Osteocyte (in vitro differentiated cells): Measurements from ENCODE around the gene INPP1. TPM values are rescaled to one million over a fixed set of nuclear protein-coding genes. Genes with fewer than 3 reads are reported as not detected.
"Not testable (repeated sequence)": the region's sequence is repeated elsewhere in the genome, so short reads cannot be mapped to it uniquely, and the experiment has no call there.

Experiments
- DNase-seq: peaks from one replicate; pipeline ENCODE4 v3.0.0; 2021; ENCODE audit warnings: mixed read lengths; ENCODE audit not compliant: unreplicated experiment; ENCODE audit errors: extremely low spot score
- H3K27ac Mint-ChIP-seq: one replicate; pipeline ENCODE4 v1.8.0; 2021; ENCODE audit warnings: mild to moderate bottlenecking, mixed read lengths; ENCODE audit not compliant: unreplicated experiment
- H3K27me3 Mint-ChIP-seq: one replicate; pipeline ENCODE4 v1.8.0; 2021; ENCODE audit warnings: mixed read lengths; ENCODE audit not compliant: unreplicated experiment
- H3K36me3 Mint-ChIP-seq: one replicate; pipeline ENCODE4 v1.8.0; 2021; ENCODE audit warnings: mixed read lengths; ENCODE audit not compliant: unreplicated experiment
- H3K4me1 Mint-ChIP-seq: one replicate; pipeline ENCODE4 v1.8.0; 2021; ENCODE audit warnings: mixed read lengths; ENCODE audit not compliant: unreplicated experiment
- H3K4me3 Mint-ChIP-seq: one replicate; pipeline ENCODE4 v1.8.0; 2021; ENCODE audit warnings: mild to moderate bottlenecking, moderate library complexity, mixed read lengths; ENCODE audit not compliant: unreplicated experiment
- H3K9me3 Mint-ChIP-seq: one replicate; pipeline ENCODE4 v1.8.0; 2021; ENCODE audit warnings: mixed read lengths; ENCODE audit not compliant: unreplicated experiment
- CTCF ChIP-seq: fragments of 200-600 bp; sonication (generic); IDR thresholded peaks from 2 replicates; pipeline ENCODE4 v1.5.0; 2021; ENCODE audit warnings: antibody characterized with exemption, mild to moderate bottlenecking, moderate library complexity
- long read RNA-seq: library from polyadenylated mRNA; unstranded; transcript quantifications from one replicate; pipeline ENCODE4 v2.0.0, GENCODE V29; 2021
- total RNA-seq: library from RNA; stranded (reverse); gene quantifications from 2 replicates; pipeline ENCODE4 v1.2.1, GENCODE V29; 2021

INPP1 gene
- total RNA-seq, result 17.3 and 18.2 TPM in 2 replicates
- long read RNA-seq, transcript INPP1-201 (6 exons, 1,919 nt), result major isoform, 32 of 57 reads
- long read RNA-seq, transcript INPP1-202 (7 exons, 2,162 nt), result minor isoform, 6 of 57 reads
- long read RNA-seq, partial matches to known transcripts, result 7 of 57 reads
- long read RNA-seq, other reads (novel, unspliced or antisense), result 12 of 57 reads

- Mint-ChIP-seq H3K27me3 (no peaks in the 10 kb centered on the region), H3K4me3 (peak within 1 kb of the TSS; percentile 82), H3K9me3 (no peaks in the 10 kb centered on the region), H3K27ac (peak within 1 kb of the TSS; percentile 85), H3K36me3 (no peaks in the 10 kb centered on the region), H3K4me1 (peaks cover 24% of the 10 kb centered on the region)
- TF ChIP-seq CTCF, result no peak
- peak; percentile 87 for DNase-seq
Measured at GRCh38 chr2:190343536-190344275, at the start of gene INPP1. Gene INPP1 (plus strand): TSS chr2:190343589. CDS start chr2:190360103, 16,514 bp downstream.

- H3K9me3 Mint-ChIP-seq, result not testable (repeated sequence)
Measured at GRCh38 chr2:190297880-190298279, 45.5 kb upstream of the INPP1 start.

GRCh38 chr2:190301032-190301431 is 42.4 kb upstream of the INPP1 start:
- Mint-ChIP-seq H3K36me3 (peaks cover 35% of the 10 kb centered on the region), H3K4me3 (no peak overlapping the region)

More at GRCh38 chr2:190297880-190298279, 45.5 kb upstream of the INPP1 start:
- not testable (repeated sequence) for H3K27me3 Mint-ChIP-seq, H3K4me1 Mint-ChIP-seq, H3K4me3 Mint-ChIP-seq, DNase-seq, H3K27ac Mint-ChIP-seq
- H3K36me3 Mint-ChIP-seq, result peaks cover 42% of the 10 kb centered on the region

GRCh38 chr2:190302052-190302451 is 41.3 kb upstream of the INPP1 start:
- Mint-ChIP-seq H3K27me3 (no peaks in the 10 kb centered on the region), H3K4me1 (no peaks in the 10 kb centered on the region), H3K27ac (no peak overlapping the region), H3K9me3 (peaks cover 8% of the 10 kb centered on the region), H3K4me3 (no peak overlapping the region), H3K36me3 (peaks cover 37% of the 10 kb centered on the region)
- TF ChIP-seq CTCF, result no peak
- no peak for DNase-seq

More at GRCh38 chr2:190301032-190301431, 42.4 kb upstream of the INPP1 start:
- TF ChIP-seq CTCF, result no peak
- DNase-seq, result no peak
- H3K9me3 Mint-ChIP-seq, result peaks cover 8% of the 10 kb centered on the region
- H3K27me3 Mint-ChIP-seq, result no peaks in the 10 kb centered on the region
- no peak overlapping the region for H3K27ac Mint-ChIP-seq
- no peaks in the 10 kb centered on the region for H3K4me1 Mint-ChIP-seq

- no peak for DNase-seq
- Mint-ChIP-seq H3K27me3 (no peaks in the 10 kb centered on the region), H3K27ac (no peak overlapping the region), H3K4me3 (no peak overlapping the region), H3K4me1 (no peaks in the 10 kb centered on the region), H3K9me3 (peaks cover 8% of the 10 kb centered on the region), H3K36me3 (peaks cover 42% of the 10 kb centered on the region)
- no peak for TF ChIP-seq CTCF
Measured at GRCh38 chr2:190303647-190304046, 39.7 kb upstream of the INPP1 start.
